Fibroblast of villous mesenchyme (primary cell): ENCODE results near the gene HRH2. TPM values are rescaled to one million over a fixed set of nuclear protein-coding genes. Genes with fewer than 3 reads are reported as not detected.
"Not testable (repeated sequence)": the region's sequence is repeated elsewhere in the genome, so short reads cannot be mapped to it uniquely, and the experiment has no call there.

Experiments
- DNase-seq: peaks from one replicate; pipeline ENCODE4 v3.0.0-alpha.2; 2010; ENCODE audit warnings: low read depth
- H3K4me3 ChIP-seq: 2 replicates; pipeline ENCODE4 v1.5.1; 2011; ENCODE audit warnings: low read depth, mild to moderate bottlenecking, low read length
- total RNA-seq: library from RNA; depleted of rRNA; stranded (reverse); fragments of >200 nt; gene quantifications from 2 replicates; pipeline ENCODE4 v1.2.3, GENCODE V29; 2012
- TF ChIP-seq, protein P1 (sequence below): IDR thresholded peaks from 2 replicates; pipeline ENCODE4 v1.5.1; 2012; ENCODE audit warnings: low read depth, mild to moderate bottlenecking, low read length; ENCODE audit not compliant: insufficient read depth

The HRH2 gene
- total RNA-seq, 1 donor = not detected

DNA sequence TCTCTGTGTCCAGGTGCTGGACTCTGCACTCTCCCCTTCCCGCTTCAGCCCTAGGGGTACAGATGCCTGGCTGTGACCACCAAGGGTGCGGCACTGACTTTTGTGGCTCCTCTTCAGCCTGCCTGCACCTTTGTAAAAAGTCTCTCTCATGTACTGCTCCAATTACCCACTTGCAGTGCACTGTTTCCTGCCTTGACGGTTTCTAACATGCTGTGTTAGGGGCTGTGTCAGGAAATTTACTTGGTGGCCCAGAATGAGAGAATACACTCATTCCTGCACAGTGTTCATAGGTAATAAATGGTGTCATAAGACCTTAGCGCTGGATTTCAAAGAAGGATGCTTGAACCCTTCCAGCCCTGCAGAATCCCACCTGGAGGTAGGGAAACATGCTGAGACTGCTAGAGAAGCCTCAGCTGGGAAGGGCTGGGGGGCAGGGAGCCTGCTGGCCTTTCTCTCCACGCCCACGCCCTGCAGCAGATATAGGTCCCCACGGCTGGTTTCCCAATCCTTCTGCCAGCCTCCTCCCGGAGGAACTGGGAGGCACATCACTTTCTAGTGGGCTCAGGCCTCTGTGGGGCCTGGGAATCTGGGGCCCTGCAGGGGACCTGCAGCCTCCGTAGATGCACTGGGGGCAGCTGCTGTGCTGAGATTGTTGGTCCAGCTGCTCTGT lies 17.6 kb upstream of the HRH2 start:
- TF ChIP-seq, protein P1, sequence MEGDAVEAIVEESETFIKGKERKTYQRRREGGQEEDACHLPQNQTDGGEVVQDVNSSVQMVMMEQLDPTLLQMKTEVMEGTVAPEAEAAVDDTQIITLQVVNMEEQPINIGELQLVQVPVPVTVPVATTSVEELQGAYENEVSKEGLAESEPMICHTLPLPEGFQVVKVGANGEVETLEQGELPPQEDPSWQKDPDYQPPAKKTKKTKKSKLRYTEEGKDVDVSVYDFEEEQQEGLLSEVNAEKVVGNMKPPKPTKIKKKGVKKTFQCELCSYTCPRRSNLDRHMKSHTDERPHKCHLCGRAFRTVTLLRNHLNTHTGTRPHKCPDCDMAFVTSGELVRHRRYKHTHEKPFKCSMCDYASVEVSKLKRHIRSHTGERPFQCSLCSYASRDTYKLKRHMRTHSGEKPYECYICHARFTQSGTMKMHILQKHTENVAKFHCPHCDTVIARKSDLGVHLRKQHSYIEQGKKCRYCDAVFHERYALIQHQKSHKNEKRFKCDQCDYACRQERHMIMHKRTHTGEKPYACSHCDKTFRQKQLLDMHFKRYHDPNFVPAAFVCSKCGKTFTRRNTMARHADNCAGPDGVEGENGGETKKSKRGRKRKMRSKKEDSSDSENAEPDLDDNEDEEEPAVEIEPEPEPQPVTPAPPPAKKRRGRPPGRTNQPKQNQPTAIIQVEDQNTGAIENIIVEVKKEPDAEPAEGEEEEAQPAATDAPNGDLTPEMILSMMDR = no peak
- DNase-seq = no peak
- H3K4me3 ChIP-seq = no peak overlapping the region

DNA sequence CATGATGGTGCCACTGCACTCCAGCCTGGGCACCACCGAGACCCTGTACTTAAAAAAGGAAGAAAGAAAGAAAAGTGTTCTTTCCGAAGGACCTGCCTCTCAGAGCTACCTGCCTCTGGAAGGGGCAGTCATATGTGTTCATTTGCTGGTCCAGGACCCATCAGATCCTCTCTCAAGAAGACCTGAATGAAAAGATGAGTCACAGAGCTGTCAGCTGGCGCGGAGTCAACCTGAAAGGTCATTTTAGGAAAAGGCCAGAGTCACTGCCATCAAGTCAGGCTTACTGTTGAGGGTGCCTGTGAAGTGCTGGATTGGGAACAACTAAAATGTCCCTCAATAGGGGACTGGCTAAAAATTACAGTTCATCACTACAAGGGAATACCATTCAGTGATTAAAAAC lies 14.9 kb upstream of the HRH2 start:
- DNase-seq = no peak
- TF ChIP-seq, protein P1 = no peak
- no peak overlapping the region for H3K4me3 ChIP-seq

DNA sequence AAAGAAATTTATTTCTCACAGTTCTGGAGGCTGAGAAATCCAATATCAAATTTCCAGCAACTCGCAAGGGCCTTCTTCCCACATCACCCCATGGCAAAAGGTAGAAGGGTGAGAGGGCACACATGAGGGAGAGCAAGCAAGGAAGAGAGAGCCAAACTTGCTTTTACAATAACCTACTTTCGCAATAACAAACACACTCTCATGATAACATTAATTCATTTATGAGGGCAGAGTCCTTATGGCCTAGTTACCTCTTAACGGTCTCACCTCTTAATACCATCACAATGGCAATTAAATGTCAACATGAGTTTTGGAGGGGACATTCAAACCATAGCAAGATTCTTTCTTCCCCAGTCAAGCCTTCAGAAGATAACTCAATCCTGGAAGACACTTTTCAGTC lies 11.6 kb upstream of the HRH2 start:
- DNase-seq = no peak
- no peak overlapping the region for H3K4me3 ChIP-seq
- TF ChIP-seq, protein P1 = no peak

DNA sequence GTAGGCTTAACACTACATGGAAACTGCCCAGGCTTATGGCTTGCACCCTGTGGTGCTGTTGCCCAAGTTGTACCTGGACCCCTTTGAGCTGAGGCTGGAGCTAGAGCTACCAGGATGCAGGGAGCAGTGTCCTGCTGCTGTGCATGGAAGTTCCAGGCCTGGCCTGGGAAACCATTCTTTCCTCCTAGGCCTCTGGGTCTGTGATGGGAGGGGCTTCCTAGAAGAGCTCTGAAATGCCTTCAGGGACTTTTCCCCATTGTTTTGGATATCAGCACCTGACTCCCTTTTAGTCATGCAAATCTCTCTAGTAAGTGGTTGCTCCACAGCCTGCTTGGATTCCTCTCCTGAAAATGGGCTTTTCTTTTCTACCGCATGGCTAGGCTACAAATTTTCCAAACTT lies 7.9 kb upstream of the HRH2 start:
- TF ChIP-seq, protein P1 = no peak
- DNase-seq = no peak
- no peak overlapping the region for H3K4me3 ChIP-seq

DNA sequence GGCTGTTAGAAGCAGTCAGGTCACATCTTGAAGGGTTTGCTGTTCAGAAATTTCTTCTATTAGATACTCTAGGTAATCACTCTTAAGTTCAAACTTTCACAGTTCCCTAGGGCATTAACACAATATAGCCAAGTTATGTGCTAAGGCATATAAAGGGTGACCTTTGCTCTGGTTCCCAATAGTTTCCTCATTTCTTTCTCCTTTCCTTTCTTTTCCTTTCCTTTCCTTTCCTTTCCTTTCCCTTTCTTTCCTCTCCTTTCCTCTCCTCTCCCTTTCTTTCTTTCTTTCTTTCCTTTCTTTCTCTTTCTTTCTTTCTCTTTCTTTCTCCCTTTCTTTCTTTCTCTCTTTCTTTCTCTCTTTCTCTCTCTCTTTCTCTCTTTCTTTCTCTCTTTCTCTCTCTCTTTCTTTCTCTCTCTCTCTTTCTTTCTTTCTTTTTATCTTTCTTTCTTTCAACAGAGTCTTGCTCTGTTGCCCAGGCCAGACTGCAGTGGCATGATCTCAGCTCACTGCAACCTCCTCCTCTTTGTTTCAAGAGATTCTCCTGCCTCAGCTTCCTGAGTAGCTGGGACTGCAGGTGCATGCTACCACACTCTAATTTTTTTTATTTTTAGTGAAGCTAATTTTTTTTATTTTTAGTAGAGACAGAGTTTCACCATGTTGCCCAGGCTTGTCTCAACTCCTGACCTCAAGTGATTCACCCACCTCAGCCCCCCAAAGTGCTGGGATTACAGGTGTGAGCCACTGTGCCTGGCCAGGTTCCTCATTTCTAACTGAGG lies 7.3 kb upstream of the HRH2 start:
- not testable (repeated sequence) for DNase-seq, H3K4me3 ChIP-seq

DNA sequence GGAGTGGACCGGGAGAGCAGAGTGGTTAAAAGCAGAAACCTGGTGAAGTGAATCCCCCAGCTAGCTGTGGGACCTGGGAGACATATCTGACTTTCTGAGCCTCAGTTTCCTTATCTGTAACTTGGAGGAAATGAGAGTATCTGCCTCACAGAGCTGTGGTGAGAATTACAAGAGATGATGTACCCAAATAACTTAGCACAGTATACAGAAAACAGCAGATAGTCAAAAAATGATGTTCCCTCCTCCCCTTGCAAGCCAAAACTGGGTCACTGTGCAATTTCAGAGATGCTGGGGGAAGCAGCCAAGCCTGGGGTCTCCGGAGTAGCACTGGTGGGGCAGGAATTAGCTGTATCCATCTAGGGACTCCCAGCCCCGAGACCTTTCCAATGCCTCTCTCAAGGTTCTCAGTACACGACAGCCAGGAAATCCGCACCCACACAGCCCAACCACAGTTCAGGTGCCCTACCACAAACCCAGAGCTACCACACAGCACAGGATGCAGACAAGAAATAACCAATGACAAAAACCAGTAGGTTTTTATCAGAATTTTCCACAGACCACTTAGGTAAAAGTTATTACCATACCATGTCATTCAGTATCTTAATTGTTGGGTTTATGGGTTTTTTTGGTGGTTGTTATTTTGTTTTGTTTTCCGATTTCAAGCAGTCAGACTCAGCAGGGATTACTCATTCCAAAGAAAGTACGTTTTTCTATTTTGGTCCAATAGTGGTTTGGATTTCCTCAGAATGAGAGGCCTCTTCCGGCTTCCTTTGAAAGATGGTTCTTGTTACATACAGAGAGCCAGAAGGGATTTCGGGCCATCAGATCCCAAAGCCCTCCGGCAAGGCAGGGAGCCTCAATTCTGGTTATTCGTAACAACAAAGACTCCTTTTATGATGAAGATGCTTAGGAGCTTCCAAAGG lies 4.9 kb upstream of the HRH2 start:
- no peak for DNase-seq
- TF ChIP-seq, protein P1 = no peak
- H3K4me3 ChIP-seq = no peak overlapping the region

DNA sequence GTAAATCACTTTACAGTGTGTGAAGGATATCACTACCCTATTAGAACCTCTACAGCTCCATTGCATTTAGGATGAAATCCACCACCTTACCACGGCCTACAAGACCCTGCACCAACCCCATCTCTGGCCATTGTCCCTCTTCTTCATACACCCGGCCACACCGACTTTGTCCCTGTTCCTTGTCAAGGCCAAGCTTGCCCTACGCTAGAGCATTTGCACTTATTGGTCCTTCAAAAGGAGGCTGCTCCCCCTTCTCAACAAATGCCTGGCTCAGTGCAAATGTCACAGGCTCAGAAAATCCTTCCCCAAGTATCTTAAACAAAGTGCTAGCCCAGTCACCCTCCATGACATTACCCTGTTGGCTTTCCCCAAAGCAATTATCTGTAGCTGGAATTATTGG lies 4.1 kb upstream of the HRH2 start:
- H3K4me3 ChIP-seq = no peak overlapping the region
- DNase-seq = no peak
- TF ChIP-seq, protein P1 = no peak
